ENCODE measurements around the gene JADE2. TPM values are rescaled to one million over a fixed set of nuclear protein-coding genes. Genes with fewer than 3 reads are reported as not detected.
A peak's percentile ranks its signal among the peaks of the same experiment; 100 is the strongest.

Gene JADE2
- polyA plus RNA-seq, 3 donors = 2.1 to 10.2 (median 3.1) TPM

DNA sequence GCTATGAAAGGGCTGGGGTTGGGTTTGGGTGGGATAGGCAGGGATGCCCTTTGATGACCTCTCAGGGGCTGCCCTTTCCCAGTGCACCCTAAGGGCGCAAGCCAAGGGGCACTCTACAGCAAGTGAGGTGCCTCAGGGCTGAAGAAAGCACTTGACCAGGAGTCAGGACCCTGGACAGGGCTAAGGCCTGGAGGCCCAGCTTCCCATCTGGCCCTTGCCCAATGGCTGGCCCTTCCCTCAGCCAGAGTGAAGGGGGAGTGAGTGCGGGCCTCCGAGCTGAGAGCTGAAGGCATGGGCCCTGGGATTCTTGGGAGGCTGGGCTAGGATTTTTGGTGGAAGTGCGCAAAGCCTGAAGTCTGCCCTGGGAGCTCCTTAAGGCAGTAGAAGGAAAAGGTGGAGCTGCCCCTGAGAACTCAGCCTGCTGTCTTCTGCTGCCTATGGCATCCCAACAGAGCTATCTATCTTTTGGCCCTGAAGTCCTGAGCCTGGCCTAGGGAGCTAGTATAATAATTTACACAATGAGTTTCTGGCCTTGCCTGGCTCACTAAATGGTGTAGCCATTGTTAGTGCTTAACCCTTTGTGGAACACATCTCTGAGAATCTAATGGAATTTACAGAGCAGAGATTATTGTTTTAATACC lies 16.4 kb downstream of the JADE2 start:
- DNase-seq = no peak
- Histone ChIP-seq H3K4me3 (replicated peaks in 1 of 3; ENCODE audit: low read depth in 2 of 3, low read length in 3 of 3) (no peak overlapping the region), H3K79me2 (ENCODE audit: insufficient read depth, low read length) (no peaks in the 10 kb centered on the region), H3K27ac (ENCODE audit: low read depth in 1 of 2, low read length in 2 of 2) (no peak overlapping the region), H3K4me2 (replicated peaks; ENCODE audit: extremely low read depth, low read length, poor library complexity, severe bottlenecking) (no peak overlapping the region), H3K27me3 (ENCODE audit: control insufficient read depth in 2 of 2, insufficient read depth in 2 of 2, low read length in 2 of 2) (no peaks in the 10 kb centered on the region), H3K9me3 (replicated peaks in 1 of 2; ENCODE audit: control insufficient read depth in 1 of 2, insufficient read depth in 1 of 2, low read length in 2 of 2) (no peaks in the 10 kb centered on the region), H3K9ac (ENCODE audit: insufficient read depth, low read length, poor library complexity, severe bottlenecking) (no peak overlapping the region), H3K36me3 (replicated peaks in 1 of 2; ENCODE audit: control insufficient read depth in 1 of 2, insufficient read depth in 2 of 2, low read length in 2 of 2) (peaks cover 10 to 41% of the 10 kb centered on the region in 2 donors), H3K4me1 (ENCODE audit: control insufficient read depth in 1 of 2, insufficient read depth in 2 of 2, low read length in 2 of 2) (peaks cover 22 to 26% of the 10 kb centered on the region in 2 donors), H4K20me1 (ENCODE audit: insufficient read depth, low read length) (peaks cover 38% of the 10 kb centered on the region), H2AFZ (ENCODE audit: insufficient read depth, low read depth, low read length, poor library complexity, severe bottlenecking) (no peak overlapping the region)
- Mint-ChIP-seq H3K27me3 (ENCODE audit: low read depth in 3 of 3) (no peaks in the 10 kb centered on the region), H3K36me3 (peaks cover 32 to 35% of the 10 kb centered on the region in 2 donors), H3K4me1 (peaks cover 24% of the 10 kb centered on the region), H3K9me3 (no peaks in the 10 kb centered on the region), H3K4me3 (no peak overlapping the region), H3K27ac (no peak overlapping the region)
- TF ChIP-seq, protein P1, sequence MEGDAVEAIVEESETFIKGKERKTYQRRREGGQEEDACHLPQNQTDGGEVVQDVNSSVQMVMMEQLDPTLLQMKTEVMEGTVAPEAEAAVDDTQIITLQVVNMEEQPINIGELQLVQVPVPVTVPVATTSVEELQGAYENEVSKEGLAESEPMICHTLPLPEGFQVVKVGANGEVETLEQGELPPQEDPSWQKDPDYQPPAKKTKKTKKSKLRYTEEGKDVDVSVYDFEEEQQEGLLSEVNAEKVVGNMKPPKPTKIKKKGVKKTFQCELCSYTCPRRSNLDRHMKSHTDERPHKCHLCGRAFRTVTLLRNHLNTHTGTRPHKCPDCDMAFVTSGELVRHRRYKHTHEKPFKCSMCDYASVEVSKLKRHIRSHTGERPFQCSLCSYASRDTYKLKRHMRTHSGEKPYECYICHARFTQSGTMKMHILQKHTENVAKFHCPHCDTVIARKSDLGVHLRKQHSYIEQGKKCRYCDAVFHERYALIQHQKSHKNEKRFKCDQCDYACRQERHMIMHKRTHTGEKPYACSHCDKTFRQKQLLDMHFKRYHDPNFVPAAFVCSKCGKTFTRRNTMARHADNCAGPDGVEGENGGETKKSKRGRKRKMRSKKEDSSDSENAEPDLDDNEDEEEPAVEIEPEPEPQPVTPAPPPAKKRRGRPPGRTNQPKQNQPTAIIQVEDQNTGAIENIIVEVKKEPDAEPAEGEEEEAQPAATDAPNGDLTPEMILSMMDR (IDR thresholded peaks at IDR 0.05) = no peak
- intact Hi-C loops (cut with micrococcal nuclease) = no loop called here
- 100% methylated on average over 3 of the region's 4 CpGs for WGBS (ENCODE audit: insufficient coverage)

DNA sequence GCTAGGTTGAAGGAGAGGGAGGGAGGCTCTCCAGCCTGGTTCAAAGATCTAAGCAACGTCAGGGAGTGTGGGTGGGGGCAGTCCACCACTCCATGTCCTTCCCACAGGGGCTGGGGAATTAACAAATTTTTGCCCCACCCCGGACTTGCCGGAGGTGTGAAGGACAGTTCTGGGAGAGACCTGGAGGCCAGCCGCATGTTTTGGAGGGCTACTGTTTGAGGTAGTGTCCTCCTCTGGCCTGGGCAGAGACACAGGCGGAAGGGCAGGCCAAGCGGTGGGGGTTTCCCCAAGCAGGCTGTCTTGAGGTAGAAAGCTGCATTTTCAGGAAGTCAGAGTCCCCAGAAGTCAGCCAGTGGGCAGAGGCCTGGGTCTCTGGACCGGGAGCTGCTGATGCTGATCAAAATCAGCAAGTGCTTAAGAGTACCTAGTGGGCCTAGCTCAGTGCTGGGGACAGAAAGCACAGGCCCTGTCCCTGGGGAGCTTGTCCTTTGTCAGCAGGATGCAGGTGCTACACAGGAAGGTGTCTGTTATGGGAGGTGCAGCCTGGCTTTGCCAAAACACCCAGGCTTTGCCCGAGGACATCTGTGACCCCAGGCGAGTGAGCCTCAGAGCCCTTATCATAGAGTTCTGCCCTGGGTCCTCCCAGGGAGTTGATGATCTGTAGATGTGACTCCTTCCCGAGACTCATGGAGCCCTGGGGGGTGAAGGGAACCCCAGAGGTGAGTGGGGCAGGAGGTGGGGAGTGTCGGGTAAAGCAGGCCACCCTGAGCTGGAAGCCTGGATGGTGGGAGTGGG lies 18.5 kb downstream of the JADE2 start:
- DNase-seq = peak; percentile 61 to 84 (median 66)
- Histone ChIP-seq H3K9me3 (replicated peaks in 1 of 2; ENCODE audit: control insufficient read depth in 1 of 2, insufficient read depth in 1 of 2, low read length in 2 of 2) (no peaks in the 10 kb centered on the region), H3K79me2 (ENCODE audit: insufficient read depth, low read length) (no peaks in the 10 kb centered on the region), H2AFZ (ENCODE audit: insufficient read depth, low read depth, low read length, poor library complexity, severe bottlenecking) (peak overlapping the region; percentile 63), H3K4me1 (ENCODE audit: control insufficient read depth in 1 of 2, insufficient read depth in 2 of 2, low read length in 2 of 2) (peaks cover 22 to 26% of the 10 kb centered on the region in 2 donors), H3K9ac (ENCODE audit: insufficient read depth, low read length, poor library complexity, severe bottlenecking) (peak overlapping the region; percentile 2), H3K4me2 (replicated peaks; ENCODE audit: extremely low read depth, low read length, poor library complexity, severe bottlenecking) (peak overlapping the region; percentile 31), H3K27me3 (ENCODE audit: control insufficient read depth in 2 of 2, insufficient read depth in 2 of 2, low read length in 2 of 2) (no peaks in the 10 kb centered on the region), H3K4me3 (replicated peaks in 1 of 3; ENCODE audit: low read depth in 2 of 3, low read length in 3 of 3) (peak overlapping the region in 1 of 3 experiments; percentile 4), H3K27ac (ENCODE audit: low read depth in 1 of 2, low read length in 2 of 2) (peak overlapping the region; percentile 10 to 58), H4K20me1 (ENCODE audit: insufficient read depth, low read length) (peaks cover 37% of the 10 kb centered on the region), H3K36me3 (replicated peaks in 1 of 2; ENCODE audit: control insufficient read depth in 1 of 2, insufficient read depth in 2 of 2, low read length in 2 of 2) (peaks cover 7 to 38% of the 10 kb centered on the region in 2 donors)
- Mint-ChIP-seq H3K4me1 (peaks cover 24% of the 10 kb centered on the region), H3K27me3 (ENCODE audit: low read depth in 3 of 3) (no peaks in the 10 kb centered on the region), H3K27ac (peak overlapping the region; percentile 72 to 90 (median 84)), H3K9me3 (no peaks in the 10 kb centered on the region), H3K36me3 (peaks cover 29 to 31% of the 10 kb centered on the region in 2 donors), H3K4me3 (peak overlapping the region; percentile 45 to 57)
- 10% methylated on average over 7 of the region's 11 CpGs for WGBS (ENCODE audit: insufficient coverage)
- intact Hi-C loops (cut with micrococcal nuclease) = no loop called here
- TF ChIP-seq, protein P1 (IDR thresholded peaks at IDR 0.05) = no peak
